Activated CD8-positive, alpha-beta T cell treated with anti-CD3 and anti-CD28 coated beads for 36 hours (primary cell): ENCODE data around the gene AVEN. TPM values are rescaled to one million over a fixed set of nuclear protein-coding genes. Genes with fewer than 3 reads are reported as not detected.

Source experiments
- ATAC-seq: fragments of 200-7000 bp; cut with Tn5 transposase; one replicate; pipeline ENCODE4 v1.10.0; 2021; ENCODE audit warnings: mild to moderate bottlenecking, moderate library complexity
- CTCF ChIA-PET: fragments of 350-600 bp; sonication (Branson Sonifier 250); formaldehyde crosslinking; loops from one replicate; lab custom pipeline; 2021; ENCODE audit warnings: antibody characterized with exemption; lab: Charles Lee
- POLR2A ChIA-PET: fragments of 350-600 bp; sonication (Branson Sonifier 250); formaldehyde crosslinking; loops from one replicate; lab custom pipeline; 2021; ENCODE audit warnings: antibody characterized with exemption; lab: Charles Lee
- DNase-seq: peaks from one replicate; pipeline ENCODE4 v3.0.0-alpha.2; 2020
- H3K27ac Mint-ChIP-seq: one replicate; pipeline ENCODE4 v1.8.0; 2021; ENCODE audit warnings: mild to moderate bottlenecking, mixed read lengths
- H3K27me3 Mint-ChIP-seq: one replicate; pipeline ENCODE4 v1.8.0; 2021; ENCODE audit warnings: mixed read lengths
- H3K36me3 Mint-ChIP-seq: one replicate; pipeline ENCODE4 v1.8.0; 2021; ENCODE audit warnings: low read depth, mixed read lengths
- H3K4me1 Mint-ChIP-seq: one replicate; pipeline ENCODE4 v1.8.0; 2021; ENCODE audit warnings: low read depth, mixed read lengths
- H3K4me3 Mint-ChIP-seq: one replicate; pipeline ENCODE4 v1.8.0; 2021; ENCODE audit warnings: mild to moderate bottlenecking, moderate library complexity, mixed read lengths
- H3K9me3 Mint-ChIP-seq: one replicate; pipeline ENCODE4 v1.8.0; 2021; ENCODE audit warnings: mixed read lengths
- CTCF ChIP-seq: fragments of 200-600 bp; IDR thresholded peaks from one replicate; pipeline ENCODE4 v1.8.0; 2022; ENCODE audit warnings: antibody characterized with exemption, mild to moderate bottlenecking
- intact Hi-C: fragments of 100-400 bp; cut with micrococcal nuclease; formaldehyde crosslinking; loops from one replicate; pipeline ENCODE4 v1.10.0; 2022
- total RNA-seq, 2 experiments: library from RNA; stranded (reverse); gene quantifications; one replicate each; pipeline ENCODE4 v1.2.3, GENCODE V29; 2021

Gene AVEN
- 10 to 100 TPM in 1 of 2 experiments, 1 to 10 TPM in 1; 8.8 to 13.0 TPM for total RNA-seq

GRCh38 chr15:34038871-34039789 is at the start of gene AVEN:
AVEN (minus strand) TSS chr15:34039204; CDS start chr15:34039046, 158 bp downstream.
- H3K27me3 Mint-ChIP-seq: no peaks in the 10 kb centered on the region
- ChIA-PET CTCF (interaction anchor here (1.3 to 1.4 kb wide), 3 partner anchors 21 to 328 kb away, joined by 4 to 5 read pairs (median 4); partner anchors contain the start of gene LPCAT4), POLR2A (interaction anchor here (0.9 to 2.0 kb wide), 6 partner anchors 9 to 949 kb away, joined by 3 to 9 read pairs (median 4); partner anchors contain the start of genes EMC7, KATNBL1, PGBD4 and ZNF770)
- H3K4me1 Mint-ChIP-seq: peaks cover 22% of the 10 kb centered on the region
- TF ChIP-seq CTCF: no peak
- H3K27ac Mint-ChIP-seq: peak within 1 kb of the TSS; percentile 97
- intact Hi-C loops: no loop called here
- no peaks in the 10 kb centered on the region for H3K36me3 Mint-ChIP-seq
- DNase-seq: peak; percentile 76
- H3K4me3 Mint-ChIP-seq: peak within 1 kb of the TSS; percentile 80
- peak; percentile 74 for ATAC-seq
- no peaks in the 10 kb centered on the region for H3K9me3 Mint-ChIP-seq

- no peak for DNase-seq
- H3K27ac Mint-ChIP-seq: no peak overlapping the region
- H3K4me3 Mint-ChIP-seq: no peak overlapping the region
- POLR2A ChIA-PET: interaction anchor here (0.8 to 1.1 kb wide), 2 partner anchors 8 to 10 kb away, joined by 3 read pairs; no protein-coding TSS in a partner anchor
- peaks cover 23% of the 10 kb centered on the region for H3K36me3 Mint-ChIP-seq
- no peaks in the 10 kb centered on the region for H3K9me3 Mint-ChIP-seq
- ATAC-seq: no peak
- CTCF ChIA-PET: no interaction called here
- no peak for TF ChIP-seq CTCF
- H3K4me1 Mint-ChIP-seq: no peaks in the 10 kb centered on the region
- no peaks in the 10 kb centered on the region for H3K27me3 Mint-ChIP-seq
- intact Hi-C loops: no loop called here
Measured at GRCh38 chr15:34085746-34086145, 46.7 kb upstream of the AVEN start.

GRCh38 chr15:34084086-34084485 is 45.1 kb upstream of the AVEN start:
- Mint-ChIP-seq H3K4me1 (no peaks in the 10 kb centered on the region), H3K27me3 (no peaks in the 10 kb centered on the region), H3K27ac (no peak overlapping the region), H3K36me3 (peaks cover 18% of the 10 kb centered on the region), H3K4me3 (no peak overlapping the region), H3K9me3 (no peaks in the 10 kb centered on the region)
- ATAC-seq (no peak), DNase-seq (no peak)
- intact Hi-C loops: no loop called here
- ChIA-PET POLR2A (no interaction called here), CTCF (interaction anchor here (1.0 to 1.5 kb wide), 2 partner anchors 26 to 125 kb away, joined by 3 to 4 read pairs; partner anchors contain the start of gene KATNBL1)
- TF ChIP-seq CTCF: no peak

GRCh38 chr15:34079904-34080303 is 40.9 kb upstream of the AVEN start:
- Mint-ChIP-seq H3K36me3 (peaks cover 11% of the 10 kb centered on the region), H3K4me3 (no peak overlapping the region), H3K4me1 (no peaks in the 10 kb centered on the region), H3K27me3 (no peaks in the 10 kb centered on the region), H3K27ac (no peak overlapping the region), H3K9me3 (no peaks in the 10 kb centered on the region)
- ChIA-PET POLR2A (no interaction called here), CTCF (interaction anchor here (1.2 kb wide), 1 partner anchor 30 kb away, joined by 6 read pairs; no protein-coding TSS in a partner anchor)
- no peak for DNase-seq
- no peak for ATAC-seq
- no peak for TF ChIP-seq CTCF
- intact Hi-C loops: no loop called here

GRCh38 chr15:34078900-34079299 is 39.9 kb upstream of the AVEN start:
- DNase-seq (no peak), ATAC-seq (no peak)
- Mint-ChIP-seq H3K9me3 (no peaks in the 10 kb centered on the region), H3K4me3 (no peak overlapping the region), H3K27ac (no peak overlapping the region), H3K4me1 (no peaks in the 10 kb centered on the region), H3K27me3 (no peaks in the 10 kb centered on the region), H3K36me3 (peaks cover 6% of the 10 kb centered on the region)
- ChIA-PET POLR2A (no interaction called here), CTCF (interaction anchor here (0.9 to 1.5 kb wide), 5 partner anchors 9 to 131 kb away, joined by 3 to 6 read pairs (median 3); partner anchors contain the start of gene KATNBL1)
- intact Hi-C loops: no loop called here
- no peak for TF ChIP-seq CTCF
